K562 (cell line): ENCODE results near the gene PLEKHH3. TPM values are rescaled to one million over a fixed set of nuclear protein-coding genes. Genes with fewer than 3 reads are reported as not detected.

ENCODE experiments used
- JUND ChIP-seq, 2 experiments: IDR thresholded peaks; 2 replicates in 1 of 2; 3 replicates in 1 of 2; pipeline ENCODE4 v1.6.1; 2011; ENCODE audit warnings: borderline replicate concordance in 2 of 2, low read depth in 2 of 2, low read length in 2 of 2, improper control_type of control experiment in 1 of 2, missing biosample characterization in 1 of 2, missing genetic modification characterization in 1 of 2, missing genetic modification reagents in 1 of 2
- L3MBTL2 ChIP-seq: fragments of 450-650 bp; IDR thresholded peaks from 2 replicates; pipeline ENCODE4 v1.6.1; 2016; ENCODE audit warnings: mild to moderate bottlenecking, moderate library complexity
- NRF1 ChIP-seq, 2 experiments: fragments of 450-650 bp; IDR thresholded peaks in 1 of 2; conservative IDR thresholded peaks in 1 of 2; 2 replicates each; pipeline ENCODE4 v1.6.1; 2014; ENCODE audit warnings: mild to moderate bottlenecking in 2 of 2
- RBM17 ChIP-seq: fragments of 200-400 bp; formaldehyde crosslinking; IDR thresholded peaks from 2 replicates; pipeline ENCODE4 v1.6.1; 2017; ENCODE audit warnings: low read depth, mild to moderate bottlenecking, low read length, borderline replicate concordance
- SMAD1 ChIP-seq: fragments of 150-350 bp; IDR thresholded peaks from 2 replicates; pipeline ENCODE4 v1.6.1; 2014; ENCODE audit warnings: low read length, low read depth; ENCODE audit not compliant: partially characterized antibody
- SMAD2 ChIP-seq: fragments of 150-350 bp; IDR thresholded peaks from 2 replicates; pipeline ENCODE4 v1.6.1; 2014; ENCODE audit warnings: low read depth, mild to moderate bottlenecking, low read length
- SMARCE1 ChIP-seq: fragments of 450-650 bp; IDR thresholded peaks from 2 replicates; pipeline ENCODE4 v1.7.1; 2016; ENCODE audit warnings: mild to moderate bottlenecking
- TFAM ChIP-seq: fragments of 250-450 bp; sonication (Bioruptor Pico); conservative IDR thresholded peaks from 2 replicates; pipeline ENCODE4 v1.5.0; 2021; ENCODE audit warnings: mild to moderate bottlenecking, moderate library complexity
- XRCC3 ChIP-seq: fragments of 450-650 bp; IDR thresholded peaks from 2 replicates; pipeline ENCODE4 v1.6.1; 2017; ENCODE audit warnings: mild to moderate bottlenecking, moderate library complexity
- ZNF224 ChIP-seq: sonication (generic); formaldehyde crosslinking; IDR thresholded peaks from 2 replicates; pipeline ENCODE4 v1.8.0; 2022; ENCODE audit warnings: mild to moderate bottlenecking, missing genetic modification reagents
- ZNF239 ChIP-seq: fragments of 250-450 bp; sonication (Bioruptor Pico); IDR thresholded peaks from 2 replicates; pipeline ENCODE4 v1.4.0; 2020; ENCODE audit warnings: mild to moderate bottlenecking
- ZNF586 ChIP-seq: fragments of 450-650 bp; formaldehyde crosslinking; conservative IDR thresholded peaks from 2 replicates; pipeline ENCODE4 v1.4.0; 2020; ENCODE audit warnings: mild to moderate bottlenecking, moderate library complexity
- ZNF785 ChIP-seq: fragments of 250-450 bp; sonication (Bioruptor Pico); IDR thresholded peaks from 2 replicates; pipeline ENCODE4 v1.4.0; 2020; ENCODE audit warnings: mild to moderate bottlenecking
- ZNF79 ChIP-seq: fragments of 250-450 bp; sonication (Bioruptor Pico); IDR thresholded peaks from 2 replicates; pipeline ENCODE4 v1.4.0; 2020; ENCODE audit warnings: low read depth, mild to moderate bottlenecking, moderate library complexity
- polyA plus RNA-seq, 8 experiments: library from polyadenylated mRNA; depleted of rRNA in 4 of 8; stranded (reverse) in 5 of 8; unstranded in 3 of 8; fragments of >200 nt; fragmentation: Nextera tagmentation in 2 of 8; fragmentation: Illumina TruSeq in 1 of 8; extraction: Ambion mirVana in 2 of 8; extraction: Trizol in 1 of 8; gene quantifications; 2 replicates each; pipeline versions ENCODE4 v1.2.1 to v1.2.3, GENCODE V29; 2011 to 2014; ENCODE audit warnings: inconsistent platforms in 1 of 8, missing spikeins in 1 of 8
- total RNA-seq, 7 experiments: library from RNA; depleted of rRNA in 6 of 7; stranded (reverse); fragments of >200 nt in 6 of 7; fragmentation: Illumina TruSeq in 2 of 7; extraction: Trizol in 2 of 7; gene quantifications; 2 replicates each; pipeline versions ENCODE4 v1.2.1 to v1.2.3, GENCODE V29; 2011 to 2021; ENCODE audit warnings: low replicate concordance in 1 of 7
- TF ChIP-seq, protein P1 (sequence below): fragments of 250-450 bp; sonication (Bioruptor Pico); IDR thresholded peaks from 2 replicates; pipeline ENCODE4 v1.8.0; 2021; ENCODE audit warnings: borderline replicate concordance, mild to moderate bottlenecking, moderate library complexity; ENCODE audit not compliant: poor library complexity, severe bottlenecking
- TF ChIP-seq, protein P2 (sequence below): fragments of 200-800 bp; sonication (Bioruptor generic); IDR thresholded peaks from 2 replicates; pipeline ENCODE4 v1.6.1; 2017; ENCODE audit warnings: missing genetic modification characterization, missing compliant biosample characterization
- TF ChIP-seq, protein P3 (sequence below): fragments of 250-450 bp; sonication (Bioruptor Pico); IDR thresholded peaks from 2 replicates; pipeline ENCODE4 v1.5.1; 2021; ENCODE audit warnings: mild to moderate bottlenecking
- TF ChIP-seq, protein P4 (sequence below): fragments of 200-800 bp; sonication (Bioruptor generic); IDR thresholded peaks from 2 replicates; pipeline ENCODE4 v1.6.1; 2017; ENCODE audit warnings: missing genetic modification characterization, missing compliant biosample characterization
- TF ChIP-seq, protein P5 (sequence below): IDR thresholded peaks from 2 replicates; pipeline ENCODE4 v1.6.1; 2014; ENCODE audit warnings: antibody characterized with exemption
- TF ChIP-seq, protein P6 (sequence below): sonication (generic); formaldehyde crosslinking; IDR thresholded peaks from 2 replicates; pipeline ENCODE4 v1.8.0; 2022; ENCODE audit warnings: mild to moderate bottlenecking, missing genetic modification reagents

PLEKHH3 gene
- total and polyA plus RNA-seq, 9 of the 15 experiments (the other 6 are each of a cell fraction or from before 2014, with no cell fraction given), result 0.58 to 34.5 (median 5.0) TPM

DNA sequence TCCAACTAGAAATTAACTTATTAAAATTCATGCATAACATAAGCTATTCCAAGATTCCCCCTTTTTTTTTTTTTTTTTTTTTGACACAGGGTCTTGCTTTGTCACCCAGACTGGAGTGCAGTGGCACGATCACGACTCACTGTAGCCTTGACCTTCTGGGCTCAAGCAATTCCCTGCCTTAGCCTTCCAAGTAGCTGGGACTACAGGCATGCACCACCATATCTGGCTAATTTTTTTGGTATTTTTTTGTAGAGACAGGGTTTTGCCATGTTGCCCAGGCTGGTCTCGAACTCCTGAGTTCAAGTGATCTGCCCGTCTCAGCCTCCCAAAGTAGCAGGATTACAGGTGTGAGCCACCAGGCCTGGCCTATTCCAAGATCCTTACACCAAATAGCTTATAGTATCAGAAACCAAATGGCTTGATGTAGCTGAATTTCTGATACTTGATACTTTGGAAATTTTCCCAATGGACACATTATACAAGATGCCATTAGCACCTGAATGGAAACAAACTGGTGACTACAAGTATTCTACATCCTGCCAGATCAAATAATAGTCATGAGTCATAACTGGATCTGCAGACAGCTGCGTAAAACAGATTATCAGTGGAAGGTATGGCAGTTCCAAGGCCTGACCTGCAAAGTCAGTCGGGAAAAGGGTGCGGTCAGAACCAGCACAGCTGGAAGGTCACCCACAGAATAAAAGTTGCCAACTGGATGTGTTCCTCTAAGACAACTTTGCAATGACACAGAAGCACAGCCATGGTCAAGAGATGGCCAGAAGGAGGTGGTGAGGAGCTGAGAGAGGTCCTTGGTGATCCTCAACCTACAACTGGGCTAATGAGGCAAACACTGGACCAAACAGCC is 52.8 kb downstream of the PLEKHH3 start (continued):
- TF ChIP-seq, protein P1, sequence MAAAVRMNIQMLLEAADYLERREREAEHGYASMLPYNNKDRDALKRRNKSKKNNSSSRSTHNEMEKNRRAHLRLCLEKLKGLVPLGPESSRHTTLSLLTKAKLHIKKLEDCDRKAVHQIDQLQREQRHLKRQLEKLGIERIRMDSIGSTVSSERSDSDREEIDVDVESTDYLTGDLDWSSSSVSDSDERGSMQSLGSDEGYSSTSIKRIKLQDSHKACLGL (CRISPR knock-in tag), result no peak
- TF ChIP-seq, protein P2, sequence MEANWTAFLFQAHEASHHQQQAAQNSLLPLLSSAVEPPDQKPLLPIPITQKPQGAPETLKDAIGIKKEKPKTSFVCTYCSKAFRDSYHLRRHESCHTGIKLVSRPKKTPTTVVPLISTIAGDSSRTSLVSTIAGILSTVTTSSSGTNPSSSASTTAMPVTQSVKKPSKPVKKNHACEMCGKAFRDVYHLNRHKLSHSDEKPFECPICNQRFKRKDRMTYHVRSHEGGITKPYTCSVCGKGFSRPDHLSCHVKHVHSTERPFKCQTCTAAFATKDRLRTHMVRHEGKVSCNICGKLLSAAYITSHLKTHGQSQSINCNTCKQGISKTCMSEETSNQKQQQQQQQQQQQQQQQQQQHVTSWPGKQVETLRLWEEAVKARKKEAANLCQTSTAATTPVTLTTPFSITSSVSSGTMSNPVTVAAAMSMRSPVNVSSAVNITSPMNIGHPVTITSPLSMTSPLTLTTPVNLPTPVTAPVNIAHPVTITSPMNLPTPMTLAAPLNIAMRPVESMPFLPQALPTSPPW (CRISPR knock-in tag), result no peak
- TF ChIP-seq ZNF586 (CRISPR knock-in tag) (no peak), RBM17 (no peak), SMARCE1 (peak; percentile 95), JUND (IDR thresholded peaks at IDR 0.05; ENCODE audit: borderline replicate concordance, low read depth, low read length) (peak; percentile 97), JUND (tag; IDR thresholded peaks at IDR 0.05; ENCODE audit: borderline replicate concordance, low read depth, low read length) (peak; percentile 96), L3MBTL2 (peak; percentile 31; the same call in 1 of the 2 replicates), XRCC3 (no peak), SMAD2 (no peak), ZNF239 (CRISPR knock-in tag) (peak; percentile 49; the same call in 1 of the 2 replicates), ZNF224 (CRISPR knock-in tag) (no peak), ZNF785 (no peak), NRF1 (conservative IDR thresholded peaks at IDR 0.05 in 1 of 2, IDR thresholded peaks at IDR 0.05 in 1 of 2) (peak; percentile 28 to 42; a peak in 3 of 4 replicates), ZNF79 (no peak), SMAD1 (no peak), TFAM (CRISPR knock-in tag) (no peak)
- TF ChIP-seq, protein P3, sequence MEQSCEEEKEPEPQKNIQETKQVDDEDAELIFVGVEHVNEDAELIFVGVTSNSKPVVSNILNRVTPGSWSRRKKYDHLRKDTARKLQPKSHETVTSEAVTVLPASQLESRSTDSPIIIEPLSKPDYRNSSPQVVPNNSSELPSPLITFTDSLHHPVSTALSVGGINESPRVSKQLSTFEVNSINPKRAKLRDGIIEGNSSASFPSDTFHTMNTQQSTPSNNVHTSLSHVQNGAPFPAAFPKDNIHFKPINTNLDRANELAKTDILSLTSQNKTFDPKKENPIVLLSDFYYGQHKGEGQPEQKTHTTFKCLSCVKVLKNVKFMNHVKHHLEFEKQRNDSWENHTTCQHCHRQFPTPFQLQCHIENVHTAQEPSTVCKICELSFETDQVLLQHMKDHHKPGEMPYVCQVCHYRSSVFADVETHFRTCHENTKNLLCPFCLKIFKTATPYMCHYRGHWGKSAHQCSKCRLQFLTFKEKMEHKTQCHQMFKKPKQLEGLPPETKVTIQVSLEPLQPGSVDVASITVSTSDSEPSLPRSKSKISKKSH (CRISPR knock-in tag), result no peak
- TF ChIP-seq, protein P4, sequence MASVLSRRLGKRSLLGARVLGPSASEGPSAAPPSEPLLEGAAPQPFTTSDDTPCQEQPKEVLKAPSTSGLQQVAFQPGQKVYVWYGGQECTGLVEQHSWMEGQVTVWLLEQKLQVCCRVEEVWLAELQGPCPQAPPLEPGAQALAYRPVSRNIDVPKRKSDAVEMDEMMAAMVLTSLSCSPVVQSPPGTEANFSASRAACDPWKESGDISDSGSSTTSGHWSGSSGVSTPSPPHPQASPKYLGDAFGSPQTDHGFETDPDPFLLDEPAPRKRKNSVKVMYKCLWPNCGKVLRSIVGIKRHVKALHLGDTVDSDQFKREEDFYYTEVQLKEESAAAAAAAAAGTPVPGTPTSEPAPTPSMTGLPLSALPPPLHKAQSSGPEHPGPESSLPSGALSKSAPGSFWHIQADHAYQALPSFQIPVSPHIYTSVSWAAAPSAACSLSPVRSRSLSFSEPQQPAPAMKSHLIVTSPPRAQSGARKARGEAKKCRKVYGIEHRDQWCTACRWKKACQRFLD (CRISPR knock-in tag), result peak; percentile 41; the same call in 1 of the 2 replicates
- TF ChIP-seq, protein P5, sequence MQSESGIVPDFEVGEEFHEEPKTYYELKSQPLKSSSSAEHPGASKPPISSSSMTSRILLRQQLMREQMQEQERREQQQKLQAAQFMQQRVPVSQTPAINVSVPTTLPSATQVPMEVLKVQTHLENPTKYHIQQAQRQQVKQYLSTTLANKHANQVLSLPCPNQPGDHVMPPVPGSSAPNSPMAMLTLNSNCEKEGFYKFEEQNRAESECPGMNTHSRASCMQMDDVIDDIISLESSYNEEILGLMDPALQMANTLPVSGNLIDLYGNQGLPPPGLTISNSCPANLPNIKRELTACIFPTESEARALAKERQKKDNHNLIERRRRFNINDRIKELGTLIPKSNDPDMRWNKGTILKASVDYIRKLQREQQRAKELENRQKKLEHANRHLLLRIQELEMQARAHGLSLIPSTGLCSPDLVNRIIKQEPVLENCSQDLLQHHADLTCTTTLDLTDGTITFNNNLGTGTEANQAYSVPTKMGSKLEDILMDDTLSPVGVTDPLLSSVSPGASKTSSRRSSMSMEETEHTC, result peak; percentile 69; the same call in 1 of the 2 replicates
- TF ChIP-seq, protein P6, sequence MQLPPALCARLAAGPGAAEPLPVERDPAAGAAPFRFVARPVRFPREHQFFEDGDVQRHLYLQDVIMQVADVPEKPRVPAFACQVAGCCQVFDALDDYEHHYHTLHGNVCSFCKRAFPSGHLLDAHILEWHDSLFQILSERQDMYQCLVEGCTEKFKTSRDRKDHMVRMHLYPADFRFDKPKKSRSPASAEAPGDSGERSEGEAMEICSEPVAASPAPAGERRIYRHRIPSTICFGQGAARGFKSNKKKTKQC (CRISPR knock-in tag), result no peak
